Endometrial microvascular endothelial cells (primary cell): ENCODE results near the gene ASF1A. TPM values are rescaled to one million over a fixed set of nuclear protein-coding genes. Genes with fewer than 3 reads are reported as not detected.

ENCODE experiments used
- in situ Hi-C: cut with HindIII; loops from 2 replicates; pipeline ENCODE4 v1.10.0; 2017; ENCODE audit warnings: low sequenced_read_pairs, low pct_unique_long_range_greater_than_20kb; ENCODE audit errors: inconsistent ontology term
- total RNA-seq: library from RNA; depleted of rRNA; stranded (reverse); fragments of >200 nt; gene quantifications from one replicate; pipeline ENCODE4 v1.2.3, GENCODE V29; 2015; ENCODE audit errors: inconsistent ontology term

The ASF1A gene
- total RNA-seq, 1 donor from 2014 or later: 20.6 TPM

GRCh38 chr6:118876814-118877213 is 17.1 kb upstream of the ASF1A start:
- in situ Hi-C loops: no loop called here

- in situ Hi-C loops: no loop called here
These were observed 16.1 kb upstream of the ASF1A start for GRCh38 chr6:118877806-118878205.

GRCh38 chr6:118881440-118882313 is 12.3 kb upstream of the ASF1A start:
- in situ Hi-C loops: no loop called here

- in situ Hi-C loops: no loop called here
These were observed 11.5 kb upstream of the ASF1A start for GRCh38 chr6:118882314-118882905.

- in situ Hi-C loops: no loop called here
These were observed 7.3 kb upstream of the ASF1A start for GRCh38 chr6:118886641-118887040.

GRCh38 chr6:118889163-118889562 is 4.8 kb upstream of the ASF1A start:
- in situ Hi-C loops: no loop called here

GRCh38 chr6:118890997-118891790 is 2.8 kb upstream of the ASF1A start:
- in situ Hi-C loops: no loop called here

- in situ Hi-C loops: no loop called here
These were observed 1.5 kb upstream of the ASF1A start for GRCh38 chr6:118892355-118892991.

- in situ Hi-C loops: no loop called here
These were observed 717 bp upstream of the ASF1A start for GRCh38 chr6:118893064-118893806.

GRCh38 chr6:118894425-118895260 is 691 bp downstream of the ASF1A start:
- in situ Hi-C loops: no loop called here

- in situ Hi-C loops: no loop called here
These were observed 1.3 kb downstream of the ASF1A start for GRCh38 chr6:118895261-118895560.

- in situ Hi-C loops: no loop called here
These were observed 1.9 kb downstream of the ASF1A start for GRCh38 chr6:118895859-118896258.

- in situ Hi-C loops: no loop called here
These were observed 2.6 kb downstream of the ASF1A start for GRCh38 chr6:118896339-118897136.

- in situ Hi-C loops: no loop called here
These were observed 3.4 kb downstream of the ASF1A start for GRCh38 chr6:118897386-118897785.

- in situ Hi-C loops: no loop called here
These were observed 6.0 kb downstream of the ASF1A start for GRCh38 chr6:118899948-118900347.

- in situ Hi-C loops: no loop called here
These were observed 8.8 kb downstream of the ASF1A start for GRCh38 chr6:118902726-118903125.

GRCh38 chr6:118903138-118903537 is 9.2 kb downstream of the ASF1A start:
- in situ Hi-C loops: no loop called here
